Upper lobe of left lung (tissue), 4 donors: ENCODE measurements around the gene HSPB3.
"Not testable (repeated sequence)": the region's sequence is repeated elsewhere in the genome, so short reads cannot be mapped to it uniquely, and the experiment has no call there.

Source experiments
- POLR2A ChIP-seq, 4 donors: fragments of 450-650 bp; IDR thresholded peaks; one replicate each; pipeline ENCODE4 v1.5.1; 2016 to 2017; ENCODE audit warnings: antibody characterized with exemption in 4 of 4, mild to moderate bottlenecking in 2 of 4
- TF ChIP-seq, protein P1 (sequence below), 6 experiments: fragments of 450-650 bp in 4 of 6; fragments of 200-600 bp in 2 of 6; sonication (generic) in 2 of 6; IDR thresholded peaks; one replicate each; pipeline ENCODE4 v1.5.1; 2016 to 2019; ENCODE audit warnings: antibody characterized with exemption in 6 of 6

DNA sequence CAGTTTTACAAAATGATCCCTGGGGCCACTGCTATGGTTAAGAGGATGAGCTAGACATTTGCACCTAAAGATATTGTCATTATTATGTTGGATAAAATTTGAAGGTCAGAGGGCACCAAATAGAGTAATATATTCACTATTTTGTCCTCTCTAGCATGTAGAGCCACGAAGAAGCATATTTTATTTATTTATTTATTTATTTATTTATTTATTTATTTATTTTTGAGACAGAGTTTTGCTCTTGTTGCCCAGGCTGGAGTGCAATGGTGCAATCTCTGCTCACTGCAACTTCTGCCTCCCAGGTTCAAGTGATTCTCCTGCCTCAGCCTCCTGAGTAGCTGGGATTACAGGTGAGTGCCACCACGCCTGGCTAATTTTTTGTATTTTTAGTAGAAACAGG is 20.8 kb upstream of the HSPB3 start:
- TF ChIP-seq, protein P1, sequence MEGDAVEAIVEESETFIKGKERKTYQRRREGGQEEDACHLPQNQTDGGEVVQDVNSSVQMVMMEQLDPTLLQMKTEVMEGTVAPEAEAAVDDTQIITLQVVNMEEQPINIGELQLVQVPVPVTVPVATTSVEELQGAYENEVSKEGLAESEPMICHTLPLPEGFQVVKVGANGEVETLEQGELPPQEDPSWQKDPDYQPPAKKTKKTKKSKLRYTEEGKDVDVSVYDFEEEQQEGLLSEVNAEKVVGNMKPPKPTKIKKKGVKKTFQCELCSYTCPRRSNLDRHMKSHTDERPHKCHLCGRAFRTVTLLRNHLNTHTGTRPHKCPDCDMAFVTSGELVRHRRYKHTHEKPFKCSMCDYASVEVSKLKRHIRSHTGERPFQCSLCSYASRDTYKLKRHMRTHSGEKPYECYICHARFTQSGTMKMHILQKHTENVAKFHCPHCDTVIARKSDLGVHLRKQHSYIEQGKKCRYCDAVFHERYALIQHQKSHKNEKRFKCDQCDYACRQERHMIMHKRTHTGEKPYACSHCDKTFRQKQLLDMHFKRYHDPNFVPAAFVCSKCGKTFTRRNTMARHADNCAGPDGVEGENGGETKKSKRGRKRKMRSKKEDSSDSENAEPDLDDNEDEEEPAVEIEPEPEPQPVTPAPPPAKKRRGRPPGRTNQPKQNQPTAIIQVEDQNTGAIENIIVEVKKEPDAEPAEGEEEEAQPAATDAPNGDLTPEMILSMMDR (IDR thresholded peaks at IDR 0.05) = not testable (repeated sequence)
- not testable (repeated sequence) for TF ChIP-seq POLR2A (IDR thresholded peaks at IDR 0.05)
